GM23248 (cell line): ENCODE measurements around the gene GOPC.

Experiments used
- EZH2 ChIP-seq: fragments of 200-600 bp; sonication (generic); IDR thresholded peaks from 2 replicates; pipeline ENCODE4 v1.6.1; 2018; ENCODE audit warnings: antibody characterized with exemption, mild to moderate bottlenecking; ENCODE audit not compliant: insufficient read depth, poor library complexity, severe bottlenecking
- EZH2phosphoT487 ChIP-seq: fragments of 200-600 bp; sonication (generic); IDR thresholded peaks from 2 replicates; pipeline ENCODE4 v1.6.1; 2018; ENCODE audit warnings: antibody characterized with exemption, moderate library complexity, mild to moderate bottlenecking, low read depth; ENCODE audit not compliant: insufficient read depth

DNA sequence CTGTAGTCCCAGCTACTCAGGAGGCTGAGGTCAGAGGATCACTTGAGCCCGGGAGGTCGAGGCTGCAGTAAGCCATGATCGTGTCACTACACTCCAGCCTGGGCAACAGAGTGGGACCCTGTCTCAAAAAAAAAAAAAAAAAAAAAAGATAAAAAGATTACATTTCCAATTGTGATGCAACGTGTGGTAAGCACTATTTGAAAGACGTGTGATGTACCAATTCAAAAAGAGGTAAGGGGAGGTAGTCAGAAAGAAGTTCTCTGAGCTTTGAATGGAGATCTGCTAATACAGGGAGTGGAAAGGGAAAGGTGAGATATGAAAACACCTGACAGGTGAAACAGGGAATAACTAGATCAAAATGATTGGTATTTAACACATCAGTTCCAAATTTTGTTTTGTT, 11.9 kb downstream of the GOPC start:
- no peak for TF ChIP-seq EZH2
- no peak for TF ChIP-seq EZH2phosphoT487
